Measurements from ENCODE around the gene DAAM2. TPM values are rescaled to one million over a fixed set of nuclear protein-coding genes. Genes with fewer than 3 reads are reported as not detected.
A peak's percentile ranks its signal among the peaks of the same experiment; 100 is the strongest.

Gene DAAM2
- total RNA-seq, 2 experiments from 2014 or later, result not detected

- intact Hi-C loops (cut with DNase I, micrococcal nuclease), result no loop called here
- POLR2A ChIA-PET, result no interaction called here
- H3K4me3 Mint-ChIP-seq, result no peak overlapping the region
Observed at GRCh38 chr6:39891353-39891752, 99.2 kb downstream of the DAAM2 start.

DNA sequence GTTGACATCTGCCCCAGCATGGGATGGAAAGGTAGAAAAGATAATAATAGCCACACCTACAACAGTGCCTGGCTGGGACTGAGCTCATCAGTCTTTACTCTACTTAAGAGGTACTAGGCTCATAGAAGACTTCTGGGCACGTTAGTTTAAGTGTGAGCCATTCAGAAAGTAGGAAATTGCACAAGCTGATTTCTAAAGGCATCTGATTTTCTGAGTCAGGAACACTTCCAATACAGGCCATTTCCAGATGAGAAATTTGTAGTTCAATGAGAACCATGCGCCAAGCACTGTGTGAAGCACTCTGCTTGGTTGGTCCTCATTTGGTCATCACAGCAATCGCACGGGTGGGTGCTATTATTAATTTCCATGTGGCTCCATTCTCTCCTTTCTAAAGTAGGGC lies 99.8 kb downstream of the DAAM2 start:
- no peak for DNase-seq
- no peaks in the 10 kb centered on the region for H3K4me1 ChIP-seq (ENCODE audit: insufficient read depth, low read length)
- TF ChIP-seq CTCF (IDR thresholded peaks at IDR 0.05), result no peak
- H3K27me3 ChIP-seq (ENCODE audit: control insufficient read depth in 1 of 2, insufficient read depth in 2 of 2, low read length in 2 of 2), result no peaks in the 10 kb centered on the region
- no peak overlapping the region for H3K4me3 ChIP-seq (ENCODE audit: low read length)
- peaks cover 0 to 5% of the 10 kb centered on the region in 2 experiments for H3K9me3 ChIP-seq (ENCODE audit: control insufficient read depth in 1 of 2, insufficient read depth in 1 of 2, low read length in 2 of 2)
- H3K36me3 ChIP-seq (ENCODE audit: insufficient read depth, low read length), result no peaks in the 10 kb centered on the region
- intact Hi-C loops (cut with DNase I, micrococcal nuclease), result no loop called here
- peaks cover 7% of the 10 kb centered on the region for H3K27me3 Mint-ChIP-seq
- no peak overlapping the region for H3K27ac Mint-ChIP-seq
- H3K9me3 Mint-ChIP-seq, result no peaks in the 10 kb centered on the region
- no peak overlapping the region for H3K4me3 Mint-ChIP-seq
- no peaks in the 10 kb centered on the region for H3K36me3 Mint-ChIP-seq (ENCODE audit: low read depth)
- H3K27ac ChIP-seq (ENCODE audit: low read depth in 1 of 2, low read length in 2 of 2), result no peak overlapping the region
- ChIA-PET POLR2A (no interaction called here), CTCF (no interaction called here)
- H3K4me1 Mint-ChIP-seq (ENCODE audit: low read depth), result no peaks in the 10 kb centered on the region
- no peak for ATAC-seq (ENCODE audit: poor library complexity)

More at GRCh38 chr6:39891353-39891752, 99.2 kb downstream of the DAAM2 start:
- H3K27ac Mint-ChIP-seq, result no peak overlapping the region
- TF ChIP-seq CTCF (IDR thresholded peaks at IDR 0.05), result no peak
- Histone ChIP-seq H3K27me3 (ENCODE audit: control insufficient read depth in 1 of 2, insufficient read depth in 2 of 2, low read length in 2 of 2) (no peaks in the 10 kb centered on the region), H3K4me3 (ENCODE audit: low read length) (no peak overlapping the region), H3K4me1 (ENCODE audit: insufficient read depth, low read length) (no peaks in the 10 kb centered on the region), H3K27ac (ENCODE audit: low read depth in 1 of 2, low read length in 2 of 2) (no peak overlapping the region), H3K9me3 (ENCODE audit: control insufficient read depth in 1 of 2, insufficient read depth in 1 of 2, low read length in 2 of 2) (peaks cover 0 to 5% of the 10 kb centered on the region in 2 experiments), H3K36me3 (ENCODE audit: insufficient read depth, low read length) (no peaks in the 10 kb centered on the region)
- DNase-seq, result no peak
- H3K4me1 Mint-ChIP-seq (ENCODE audit: low read depth), result no peaks in the 10 kb centered on the region
- peaks cover 6% of the 10 kb centered on the region for H3K27me3 Mint-ChIP-seq
- H3K36me3 Mint-ChIP-seq (ENCODE audit: low read depth), result no peaks in the 10 kb centered on the region
- CTCF ChIA-PET, result no interaction called here
- ATAC-seq (ENCODE audit: poor library complexity), result no peak
- no peaks in the 10 kb centered on the region for H3K9me3 Mint-ChIP-seq

DNA sequence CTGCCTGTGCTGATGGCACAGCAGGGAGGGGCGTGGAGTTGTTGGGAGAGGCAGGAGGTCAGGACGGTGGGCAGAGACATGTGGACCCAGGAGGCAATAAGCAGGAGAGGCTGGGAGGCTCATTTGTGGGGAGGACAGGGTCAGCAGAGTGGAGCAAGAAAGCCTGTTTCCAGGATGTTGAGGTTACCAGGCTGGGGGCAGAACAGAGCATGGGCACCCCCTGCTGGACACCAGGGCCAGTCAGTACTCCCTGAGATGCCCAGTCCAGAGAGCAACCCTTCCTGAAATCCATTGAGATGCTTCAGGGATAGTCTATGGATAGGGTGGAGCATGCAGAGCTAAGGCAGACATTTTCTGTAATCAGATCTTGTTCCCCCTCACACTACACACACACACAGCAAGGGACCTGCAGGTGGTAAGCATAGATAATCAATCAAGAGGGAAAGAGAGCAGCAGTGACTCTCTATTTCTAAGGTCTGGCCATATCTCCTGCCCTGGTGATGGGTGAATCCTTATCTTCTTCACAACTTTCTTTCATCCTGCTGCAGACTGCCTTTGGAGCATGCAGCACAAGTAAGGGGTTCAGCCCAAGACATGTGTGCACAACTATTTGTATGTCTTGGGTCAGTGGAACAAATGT lies 100.4 kb downstream of the DAAM2 start:
- DNase-seq (peak in 1 of 14 experiments; percentile 2), ATAC-seq (ENCODE audit: poor library complexity) (no peak)
- Mint-ChIP-seq H3K27ac (no peak overlapping the region), H3K9me3 (no peaks in the 10 kb centered on the region), H3K27me3 (peaks cover 13% of the 10 kb centered on the region), H3K4me3 (no peak overlapping the region), H3K4me1 (ENCODE audit: low read depth) (no peaks in the 10 kb centered on the region), H3K36me3 (ENCODE audit: low read depth) (no peaks in the 10 kb centered on the region)
- Histone ChIP-seq H3K9me3 (ENCODE audit: control insufficient read depth in 1 of 2, insufficient read depth in 1 of 2, low read length in 2 of 2) (peaks cover 0 to 3% of the 10 kb centered on the region in 2 experiments), H3K27me3 (ENCODE audit: control insufficient read depth in 1 of 2, insufficient read depth in 2 of 2, low read length in 2 of 2) (peaks cover 0 to 2% of the 10 kb centered on the region in 2 experiments), H3K4me1 (ENCODE audit: insufficient read depth, low read length) (no peaks in the 10 kb centered on the region), H3K36me3 (ENCODE audit: insufficient read depth, low read length) (no peaks in the 10 kb centered on the region), H3K27ac (ENCODE audit: low read depth in 1 of 2, low read length in 2 of 2) (no peak overlapping the region), H3K4me3 (ENCODE audit: low read length) (no peak overlapping the region)
- intact Hi-C loops (cut with DNase I, micrococcal nuclease), result no loop called here
- ChIA-PET CTCF (no interaction called here), POLR2A (no interaction called here)
- no peak for TF ChIP-seq CTCF (IDR thresholded peaks at IDR 0.05)
